ENCODE data around the gene MAST3. TPM values are rescaled to one million over a fixed set of nuclear protein-coding genes. Genes with fewer than 3 reads are reported as not detected.
A peak's percentile ranks its signal among the peaks of the same experiment; 100 is the strongest.

The MAST3 gene
- total RNA-seq, 2 donors from 2014 or later, result 6.1 to 10.8 TPM

- Histone ChIP-seq H3K9me3 (no peaks in the 10 kb centered on the region), H3K4me3 (peak overlapping the region; percentile 75 to 92), H3K4me1 (replicated peaks) (peaks cover 21% of the 10 kb centered on the region), H3K36me3 (no peaks in the 10 kb centered on the region), H3K27ac (peak overlapping the region; percentile 87 to 90), H3K27me3 (replicated peaks; ENCODE audit: insufficient read depth) (no peaks in the 10 kb centered on the region)
- peak; percentile 28 to 64 (median 50) for TF ChIP-seq CTCF (IDR thresholded peaks at IDR 0.05)
- no peak for TF ChIP-seq POLR2A (IDR thresholded peaks at IDR 0.05)
- peak; percentile 58 for TF ChIP-seq POLR2AphosphoS5 (IDR thresholded peaks at IDR 0.05)
- WGBS, result under 1% methylated on average over 22 of the region's 22 CpGs
- intact Hi-C loops (cut with DNase I), result loop anchor here (5.0 to 10.0 kb wide), 2 partner anchors 35 to 148 kb away; partner anchors contain the start of gene ARRDC2
- peak; percentile 94 for DNase-seq (ENCODE audit: low spot score)
Measured at GRCh38 chr19:18152442-18152816, 54.9 kb downstream of the MAST3 start.

GRCh38 chr19:18152817-18153555 is 55.4 kb downstream of the MAST3 start, which contains the start of gene PIK3R2:
Gene PIK3R2, plus strand, starts transcription at chr19:18153163. Its CDS starts 2,717 bp downstream, at chr19:18155880.
- Histone ChIP-seq H3K9me3 (no peaks in the 10 kb centered on the region), H3K4me3 (peak within 1 kb of the TSS; percentile 75 to 92), H3K27me3 (replicated peaks; ENCODE audit: insufficient read depth) (no peaks in the 10 kb centered on the region), H3K4me1 (replicated peaks) (peaks cover 21% of the 10 kb centered on the region), H3K27ac (peak within 1 kb of the TSS; percentile 87 to 90), H3K36me3 (no peaks in the 10 kb centered on the region)
- intact Hi-C loops (cut with DNase I), result loop anchor here (5.0 to 10.0 kb wide), 2 partner anchors 36 to 148 kb away; partner anchors contain the start of gene ARRDC2
- peak; percentile 100 for DNase-seq (ENCODE audit: low spot score)
- TF ChIP-seq CTCF (IDR thresholded peaks at IDR 0.05), result peak in 1 of 4 experiments; percentile 5
- TF ChIP-seq POLR2AphosphoS5 (IDR thresholded peaks at IDR 0.05), result peak; percentile 80
- TF ChIP-seq POLR2A (IDR thresholded peaks at IDR 0.05), result peak; percentile 84
- WGBS, result 0% methylated on average over 45 of the region's 86 CpGs

GRCh38 chr19:18153556-18154134 is 56.1 kb downstream of the MAST3 start:
- intact Hi-C loops (cut with DNase I), result loop anchor here (5.0 to 10.0 kb wide), 2 partner anchors 36 to 149 kb away; partner anchors contain the start of gene ARRDC2
- Histone ChIP-seq H3K36me3 (no peaks in the 10 kb centered on the region), H3K9me3 (no peaks in the 10 kb centered on the region), H3K27ac (peak overlapping the region; percentile 87 to 90), H3K27me3 (replicated peaks; ENCODE audit: insufficient read depth) (no peaks in the 10 kb centered on the region), H3K4me1 (replicated peaks) (peaks cover 21% of the 10 kb centered on the region), H3K4me3 (peak overlapping the region; percentile 75 to 92)
- DNase-seq (ENCODE audit: low spot score), result no peak
- WGBS, result 2% methylated on average over 34 of the region's 38 CpGs
- no peak for TF ChIP-seq POLR2AphosphoS5 (IDR thresholded peaks at IDR 0.05)
- TF ChIP-seq CTCF (IDR thresholded peaks at IDR 0.05), result no peak
- no peak for TF ChIP-seq POLR2A (IDR thresholded peaks at IDR 0.05)

- 74% methylated on average over 31 of the region's 43 CpGs for WGBS
- TF ChIP-seq POLR2AphosphoS5 (IDR thresholded peaks at IDR 0.05) (no peak), POLR2A (IDR thresholded peaks at IDR 0.05) (no peak), CTCF (IDR thresholded peaks at IDR 0.05) (no peak)
- intact Hi-C loops (cut with DNase I), result loop anchor here (10.0 kb wide), 1 partner anchor 151 kb away; the partner anchor contains the start of gene ARRDC2
- no peak overlapping the region for H3K4me3 ChIP-seq
- H3K36me3 ChIP-seq, result no peaks in the 10 kb centered on the region
- no peaks in the 10 kb centered on the region for H3K27me3 ChIP-seq (replicated peaks; ENCODE audit: insufficient read depth)
- no peaks in the 10 kb centered on the region for H3K9me3 ChIP-seq
- peak overlapping the region; percentile 58 to 70 for H3K27ac ChIP-seq
- peaks cover 21% of the 10 kb centered on the region for H3K4me1 ChIP-seq (replicated peaks)
- no peak for DNase-seq (ENCODE audit: low spot score)
Measured at GRCh38 chr19:18155095-18156087, 57.8 kb downstream of the MAST3 start.

Measured in prostate gland (tissue), 2 donors.